ENCODE measurements around the gene TRIM34. TPM values are rescaled to one million over a fixed set of nuclear protein-coding genes. Genes with fewer than 3 reads are reported as not detected.
A peak's percentile ranks its signal among the peaks of the same experiment; 100 is the strongest.
"Not testable (repeated sequence)": the region's sequence is repeated elsewhere in the genome, so short reads cannot be mapped to it uniquely, and the experiment has no call there.

The TRIM34 gene
- total RNA-seq, 1 experiment from 2014 or later = 6.3 TPM

- not testable (repeated sequence) for DNase-seq (ENCODE audit: extremely low read depth, low read depth)
These were observed 58.8 kb downstream of the TRIM34 start for GRCh38 chr11:5683620-5684019.

DNA sequence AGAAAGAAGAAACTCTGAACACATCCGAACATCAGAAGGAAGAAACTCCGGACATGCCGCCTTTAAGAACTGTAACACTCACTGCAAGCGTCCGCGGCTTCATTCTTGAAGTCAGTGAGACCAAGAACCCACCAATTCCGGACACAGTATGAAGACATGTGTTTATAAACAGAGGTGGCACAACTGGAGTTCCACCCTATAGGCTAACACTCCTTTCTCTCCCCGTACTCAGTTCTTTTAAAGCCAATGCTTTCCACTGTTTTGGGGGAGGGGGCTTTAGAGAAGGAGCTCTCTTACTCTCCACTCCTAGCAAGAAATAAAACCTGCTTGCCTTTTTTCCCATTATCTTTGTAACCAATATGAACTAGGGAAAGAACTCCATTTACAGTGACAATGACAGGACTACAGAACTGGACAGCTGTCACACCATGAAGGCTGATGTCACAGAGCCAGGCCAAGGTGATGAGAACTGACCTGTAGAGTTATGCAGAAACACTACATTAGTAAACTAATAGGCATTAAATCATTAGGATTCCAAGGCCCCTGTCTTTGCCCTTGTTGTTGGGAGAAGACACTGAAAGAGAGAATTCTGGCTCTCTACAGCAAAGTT, 59.3 kb downstream of the TRIM34 start:
- DNase-seq (ENCODE audit: extremely low read depth, low read depth) = no peak

GRCh38 chr11:5684646-5685362, 60.0 kb downstream of the TRIM34 start, which contains the start of gene TRIM5:
Gene TRIM5, minus strand, starts transcription at chr11:5685074. Its CDS starts 4,897 bp downstream, at chr11:5680177.
- peak; percentile 91 for DNase-seq (ENCODE audit: extremely low read depth, low read depth)

GRCh38 chr11:5686426-5686825, 61.6 kb downstream of the TRIM34 start:
- no peak for DNase-seq (ENCODE audit: extremely low read depth, low read depth)

GRCh38 chr11:5688482-5688881, 63.7 kb downstream of the TRIM34 start:
- DNase-seq (ENCODE audit: extremely low read depth, low read depth) = no peak

DNA sequence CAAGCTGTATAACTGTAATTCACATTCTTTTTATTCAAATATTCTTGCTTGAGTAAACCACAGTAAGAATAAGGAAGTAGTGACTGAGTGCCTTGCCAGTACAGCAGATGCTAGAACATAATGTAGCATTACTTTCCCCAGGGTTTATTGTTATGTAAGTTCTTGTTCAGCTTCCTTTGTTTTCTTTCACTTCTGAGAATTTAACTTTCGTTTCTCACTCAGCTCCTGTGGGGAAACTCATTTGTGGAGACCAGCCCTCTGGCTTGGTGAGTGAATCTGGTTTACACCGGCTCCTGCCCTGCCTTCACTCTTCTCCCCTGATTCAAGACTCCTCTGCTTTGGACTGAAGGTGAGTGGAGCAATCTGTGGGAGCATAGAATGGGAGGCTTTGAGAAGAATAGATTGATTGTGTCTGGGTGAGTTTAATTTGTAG, 64.8 kb downstream of the TRIM34 start, which contains the start of gene TRIM22:
TSS of gene TRIM22 (plus strand) at position 240 of the 433 bp plus-strand sequence. CDS start 6,443 bp downstream, outside the sequence.
- no peak for DNase-seq (ENCODE audit: extremely low read depth, low read depth)

DNA sequence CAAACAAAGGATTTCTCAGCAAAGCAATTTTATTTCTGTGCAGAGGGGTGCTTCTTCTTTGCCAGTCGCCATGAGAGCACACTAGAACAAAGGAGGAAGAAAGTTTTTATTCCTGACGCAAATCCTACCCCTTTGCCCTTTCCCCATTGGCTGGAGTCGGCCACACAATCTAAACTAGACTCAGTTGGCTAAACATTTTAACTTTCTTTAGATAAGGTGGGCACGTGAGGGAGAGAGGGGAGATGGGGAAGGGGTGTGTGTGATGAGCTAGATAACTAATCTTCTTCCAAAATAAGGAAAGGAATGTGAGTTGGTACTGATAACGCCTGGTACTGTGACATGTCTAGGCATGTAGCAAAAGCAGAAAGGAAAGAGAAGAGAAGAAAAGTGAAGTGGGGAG, 65.4 kb downstream of the TRIM34 start:
- no peak for DNase-seq (ENCODE audit: extremely low read depth, low read depth)

DNA sequence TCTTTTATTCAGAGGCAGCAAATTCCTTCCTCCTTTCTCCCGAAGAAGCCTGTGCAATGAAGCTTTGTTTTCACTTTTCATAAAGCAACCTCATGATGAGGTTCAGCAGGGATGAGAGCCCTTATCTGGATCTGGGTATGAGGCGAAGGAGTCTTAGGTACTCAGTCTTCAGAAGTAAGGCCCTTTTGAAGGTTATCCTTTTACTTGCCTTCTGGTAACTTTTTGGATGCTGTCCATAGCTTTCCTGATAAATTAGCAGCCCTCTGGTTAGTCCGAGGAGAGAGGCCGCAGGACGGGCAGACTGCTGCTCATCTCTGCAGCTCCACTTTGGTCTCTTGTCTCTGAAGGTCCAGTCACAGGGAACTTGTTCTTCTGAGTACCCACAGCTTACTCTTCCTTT, 65.9 kb downstream of the TRIM34 start:
- DNase-seq (ENCODE audit: extremely low read depth, low read depth) = no peak

DNA sequence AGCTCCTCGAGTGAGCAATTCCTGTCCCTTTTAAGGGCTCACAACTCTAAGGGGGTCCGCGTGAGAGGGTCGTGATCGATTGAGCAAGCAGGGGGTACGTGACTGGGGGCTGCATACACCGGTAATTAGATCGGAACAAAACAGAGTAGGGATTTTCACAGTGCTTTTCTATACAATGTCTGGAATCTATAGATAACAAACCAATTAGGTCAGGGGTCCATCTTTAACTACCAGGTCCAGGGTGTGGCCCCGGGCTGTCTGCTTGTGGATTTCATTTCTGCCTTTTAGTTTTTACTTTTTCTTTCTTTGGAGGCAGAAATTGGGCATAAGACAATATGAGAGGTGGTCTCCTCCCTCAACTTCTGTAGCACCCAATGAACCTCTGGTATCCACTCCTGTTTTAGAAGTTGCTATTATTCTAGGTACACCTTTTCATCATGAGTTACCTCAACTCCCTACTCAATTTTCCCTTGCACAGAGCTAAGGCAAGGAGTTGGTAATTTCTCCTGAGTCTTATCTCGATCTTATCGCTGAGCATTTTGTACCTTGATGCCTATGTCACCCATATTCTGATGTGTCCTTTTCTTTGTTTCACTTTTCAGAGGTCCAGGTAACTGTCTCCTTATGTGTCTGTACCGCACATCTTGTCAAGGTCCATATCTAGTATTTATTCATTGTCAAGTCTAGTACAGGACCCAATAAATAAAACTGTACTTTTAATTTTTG, 66.6 kb downstream of the TRIM34 start:
- not testable (repeated sequence) for DNase-seq (ENCODE audit: extremely low read depth, low read depth)

- DNase-seq (ENCODE audit: extremely low read depth, low read depth) = no peak
These were observed 67.2 kb downstream of the TRIM34 start for GRCh38 chr11:5691964-5692361.

Other genes with a start within 250 kb of the TRIM34 start
- gene OR51M1, start 241.2 kb upstream of the TRIM34 start, total RNA-seq (2014; rRNA removed; shearing (Covaris generic)) = not detected in 2 replicates
- gene OR51Q1, start 202.9 kb upstream of the TRIM34 start, total RNA-seq (2014; rRNA removed; shearing (Covaris generic)) = not detected in 2 replicates
- gene OR51I1, start 183.5 kb upstream of the TRIM34 start, total RNA-seq (2014; rRNA removed; shearing (Covaris generic)) = not detected in 2 replicates
- not detected in 2 replicates for gene OR51I2, start 175.7 kb upstream of the TRIM34 start, total RNA-seq (2014; rRNA removed; shearing (Covaris generic))
- gene OR52D1, start 136.3 kb upstream of the TRIM34 start, total RNA-seq (2014; rRNA removed; shearing (Covaris generic)) = not detected in 2 replicates
- not detected in 2 replicates for gene UBQLN3, start 115.0 kb upstream of the TRIM34 start, total RNA-seq (2014; rRNA removed; shearing (Covaris generic))
- not detected in 2 replicates for gene UBQLNL, start 108.3 kb upstream of the TRIM34 start, total RNA-seq (2014; rRNA removed; shearing (Covaris generic))
- gene OR52H1, start 76.5 kb upstream of the TRIM34 start, total RNA-seq (2014; rRNA removed; shearing (Covaris generic)) = not detected in 2 replicates
- not detected in 2 replicates for gene OR52B6, start 44.1 kb upstream of the TRIM34 start, total RNA-seq (2014; rRNA removed; shearing (Covaris generic))
- gene TRIM6, start 28.4 kb upstream of the TRIM34 start, total RNA-seq (2014; rRNA removed; shearing (Covaris generic)) = 8.5 and 10.2 TPM in 2 replicates
- gene TRIM5, start 60.1 kb downstream of the TRIM34 start, total RNA-seq (2014; rRNA removed; shearing (Covaris generic)) = 23.8 and 25.1 TPM in 2 replicates
- gene TRIM22, start 64.8 kb downstream of the TRIM34 start, total RNA-seq (2014; rRNA removed; shearing (Covaris generic)) = 1.2 and 1.4 TPM in 2 replicates
- not detected in 2 replicates for gene OR56B1, start 111.4 kb downstream of the TRIM34 start, total RNA-seq (2014; rRNA removed; shearing (Covaris generic))
- gene OR52N4, start 129.2 kb downstream of the TRIM34 start, total RNA-seq (2014; rRNA removed; shearing (Covaris generic)) = not detected in 2 replicates
- not detected in 2 replicates for gene OR52N5, start 158.4 kb downstream of the TRIM34 start, total RNA-seq (2014; rRNA removed; shearing (Covaris generic))
- gene OR52N1, start 166.3 kb downstream of the TRIM34 start, total RNA-seq (2014; rRNA removed; shearing (Covaris generic)) = not detected in 2 replicates
- gene OR52N2, start 183.9 kb downstream of the TRIM34 start, total RNA-seq (2014; rRNA removed; shearing (Covaris generic)) = not detected in 2 replicates
- gene OR52E6, start 216.9 kb downstream of the TRIM34 start, total RNA-seq (2014; rRNA removed; shearing (Covaris generic)) = not detected in 2 replicates
- not detected in 2 replicates for gene OR52E8, start 232.7 kb downstream of the TRIM34 start, total RNA-seq (2014; rRNA removed; shearing (Covaris generic))

All from NCI-H460 (cell line).